HepG2 (cell line): ENCODE results near the gene PRAMEF20. TPM values are rescaled to one million over a fixed set of nuclear protein-coding genes. Genes with fewer than 3 reads are reported as not detected.
A peak's percentile ranks its signal among the peaks of the same experiment; 100 is the strongest.

ENCODE experiments used
- ATAC-seq: fragments of 200-7000 bp; cut with Tn5 transposase; 3 replicates; pipeline ENCODE4 v1.9.1; 2020; ENCODE audit warnings: mild to moderate bottlenecking, moderate library complexity
- BruUV-seq: library from RNA; stranded (reverse); fragments of 400-500 nt; replicated peaks from 2 replicates; lab custom pipeline; 2021; lab: Mats Ljungman, UMichigan
- CTCF ChIA-PET: fragments of 300-600 bp; formaldehyde crosslinking; extraction: SDS; loops from one replicate; lab custom pipeline; 2021; ENCODE audit warnings: low total read pairs, inconsistent platforms, low intra/inter-chr PET ratio; lab: Yijun Ruan, JAX
- POLR2A ChIA-PET: fragments of 350-600 bp; sonication (Branson Sonifier 250); formaldehyde crosslinking; loops from one replicate; lab custom pipeline; 2020; ENCODE audit warnings: antibody characterized with exemption, inconsistent platforms; lab: Yijun Ruan, JAX
- DNase-seq: peaks from one replicate; pipeline ENCODE4 v3.0.0-alpha.2; 2015; ENCODE audit warnings: low spot score
- FAIRE-seq: peaks from 3 replicates; lab custom pipeline; 2011; peaks lifted over from hg19 to GRCh38; lab: Jason Lieb, UNC
- H2AFZ ChIP-seq: one replicate; pipeline ENCODE4 v1.6.1; 2011; ENCODE audit warnings: low read length, inconsistent platforms
- H3K27ac ChIP-seq: fragments of 300-600 bp; 3 replicates; pipeline ENCODE4 v1.8.0; 2011; ENCODE audit warnings: mixed run types, mild to moderate bottlenecking, mixed read lengths, low read length, inconsistent platforms; ENCODE audit not compliant: insufficient read depth; ENCODE audit errors: extremely low read length
- H3K27me3 ChIP-seq, 2 experiments: fragments of 200-600 bp in 1 of 2; 2 replicates in 1 of 2; 3 replicates in 1 of 2; pipeline versions ENCODE4 v1.6.0 to v1.8.0; 2011; ENCODE audit warnings: low read length in 2 of 2, mild to moderate bottlenecking in 2 of 2, moderate library complexity in 2 of 2, inconsistent platforms in 1 of 2; ENCODE audit not compliant: insufficient read depth in 2 of 2, control insufficient read depth in 1 of 2
- H3K36me3 ChIP-seq, 2 experiments: fragments of 200-600 bp in 1 of 2; replicated peaks in 1 of 2; 2 replicates in 1 of 2; 3 replicates in 1 of 2; pipeline versions ENCODE4 v1.5.1 to v1.8.0; 2011; ENCODE audit warnings: low read length in 2 of 2, inconsistent platforms in 1 of 2; ENCODE audit not compliant: insufficient read depth in 2 of 2, control insufficient read depth in 1 of 2
- H3K4me1 ChIP-seq: 2 replicates; pipeline ENCODE4 v1.5.1; 2012; ENCODE audit warnings: low read length, inconsistent platforms; ENCODE audit not compliant: insufficient read depth
- H3K4me2 ChIP-seq: 2 replicates; pipeline ENCODE4 v1.6.0; 2011; ENCODE audit warnings: low read depth, low read length, inconsistent platforms
- H3K4me3 ChIP-seq, 3 experiments: fragments of 200-600 bp in 1 of 3; sonication (generic), shearing (Covaris generic) in 1 of 3; replicated peaks in 1 of 3; 2 replicates each; pipeline ENCODE4 v1.5.1; 2011 to 2016; ENCODE audit warnings: low read length in 3 of 3, inconsistent platforms in 2 of 3, low read depth in 2 of 3, mild to moderate bottlenecking in 2 of 3, control low read depth in 1 of 3, mixed read lengths in 1 of 3; ENCODE audit not compliant: insufficient read depth in 1 of 3
- H3K79me2 ChIP-seq: one replicate; pipeline ENCODE4 v1.6.1; 2011; ENCODE audit warnings: low read length, inconsistent platforms; ENCODE audit not compliant: insufficient read depth
- H3K9ac ChIP-seq: 2 replicates; pipeline ENCODE4 v1.6.0; 2011; ENCODE audit warnings: mild to moderate bottlenecking, low read depth, low read length, inconsistent platforms; ENCODE audit not compliant: insufficient read depth
- H3K9me3 ChIP-seq: 2 replicates; pipeline ENCODE4 v1.5.1; 2012; ENCODE audit warnings: mild to moderate bottlenecking, low read length
- H4K20me1 ChIP-seq: 2 replicates; pipeline ENCODE4 v1.6.0; 2011; ENCODE audit warnings: inconsistent platforms, mild to moderate bottlenecking, low read length, moderate library complexity; ENCODE audit not compliant: insufficient read depth
- CTCF ChIP-seq: sonication (generic); formaldehyde crosslinking; IDR thresholded peaks from 2 replicates; pipeline ENCODE4 v1.5.0; 2020; ENCODE audit warnings: mild to moderate bottlenecking, missing genetic modification reagents, moderate library complexity
- STAG1 ChIP-seq: sonication (generic); formaldehyde crosslinking; IDR thresholded peaks from 2 replicates; pipeline ENCODE4 v1.4.0; 2020; ENCODE audit warnings: missing genetic modification reagents
- XBP1 ChIP-seq: sonication (generic); formaldehyde crosslinking; IDR thresholded peaks from 2 replicates; pipeline ENCODE4 v1.5.0; 2020; ENCODE audit warnings: missing genetic modification reagents
- ZNF282 ChIP-seq: fragments of 450-650 bp; IDR thresholded peaks from 2 replicates; pipeline ENCODE4 v1.6.1; 2018; ENCODE audit not compliant: partially characterized antibody
- WGBS: methylation state at CpG from one replicate; pipeline ENCODE4 v1.1.6; 2017; ENCODE audit warnings: low lambda C conversion rate; 5-methylcytosine and 5-hydroxymethylcytosine counted together
- in situ Hi-C: cut with HindIII; loops from 2 replicates; pipeline ENCODE4 v1.10.0; 2017; ENCODE audit warnings: low pct_unique_long_range_greater_than_20kb; ENCODE audit not compliant: extremely low pct_ligation_motif_present
- intact Hi-C: fragments of 100-400 bp; cut with micrococcal nuclease; formaldehyde crosslinking; loops from one replicate; pipeline ENCODE4 v1.10.0; 2022; ENCODE audit not compliant: unreplicated experiment
- polyA plus RNA-seq, 8 experiments: library from polyadenylated mRNA; depleted of rRNA in 3 of 8; stranded (reverse) in 7 of 8; unstranded in 1 of 8; fragments of >200 nt; fragmentation: Illumina TruSeq in 4 of 8; extraction: Trizol in 4 of 8; gene quantifications; 2 replicates each; pipeline versions ENCODE4 v1.2.1 to v1.2.3, GENCODE V29; 2011 to 2016; ENCODE audit warnings: low read depth in 4 of 8, missing spikeins in 1 of 8, mixed read lengths in 1 of 8; ENCODE audit not compliant: insufficient read depth in 1 of 8
- total RNA-seq, 5 experiments: library from RNA; depleted of rRNA; stranded (reverse); fragments of >200 nt; fragmentation: Illumina TruSeq; extraction: Trizol; gene quantifications; 2 replicates each; pipeline ENCODE4 v1.2.3, GENCODE V29; 2016; ENCODE audit warnings: low read depth in 1 of 5

Gene PRAMEF20
- total and polyA plus RNA-seq, 2 of the 13 experiments (the other 11 are each of a cell fraction or from before 2014, with no cell fraction given) = not detected

DNA sequence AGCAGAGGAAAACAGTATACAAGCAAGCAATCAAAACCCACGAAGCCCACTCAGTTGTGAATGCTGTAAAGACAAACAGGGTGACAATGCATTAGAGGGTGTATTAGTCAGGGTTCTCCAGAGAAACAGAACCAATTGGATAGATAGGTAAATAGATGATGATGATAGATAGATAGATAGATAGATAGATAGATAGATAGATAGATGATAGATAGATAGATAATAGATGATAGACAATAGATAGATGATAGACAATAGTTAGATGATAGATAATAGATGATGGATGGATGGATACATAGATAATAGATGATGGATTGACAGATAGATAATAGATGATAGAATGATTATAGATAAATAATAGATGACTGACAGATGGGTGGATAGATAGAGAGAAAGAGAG lies 55.3 kb downstream of the PRAMEF20 start:
- H3K4me3 ChIP-seq = no peak overlapping the region
- no peaks in the 10 kb centered on the region for H3K9me3 ChIP-seq
- ATAC-seq = no peak
- H4K20me1 ChIP-seq = no peaks in the 10 kb centered on the region
- no peak overlapping the region for H3K9ac ChIP-seq
- no peaks in the 10 kb centered on the region for H3K4me1 ChIP-seq
- H3K79me2 ChIP-seq = no peaks in the 10 kb centered on the region
- no peak overlapping the region for H3K27ac ChIP-seq
- no peak overlapping the region for H2AFZ ChIP-seq
- BruUV-seq = no TSS peak
- no peak for FAIRE-seq
- intact Hi-C loops = no loop called here
- no peaks in the 10 kb centered on the region for H3K36me3 ChIP-seq
- H3K27me3 ChIP-seq = peaks cover 1 to 6% of the 10 kb centered on the region in 2 experiments; a peak in 3 of 5 replicates
- ChIA-PET POLR2A (no interaction called here), CTCF (no interaction called here)
- TF ChIP-seq ZNF282 = no peak
- no peak for DNase-seq
- WGBS = 3% methylated on average over 1 of the region's 1 CpG
- H3K4me2 ChIP-seq = no peak overlapping the region
- in situ Hi-C loops = no loop called here

- ChIA-PET POLR2A (no interaction called here), CTCF (no interaction called here)
- ATAC-seq = peak; percentile 79
- Histone ChIP-seq H3K27ac (no peak overlapping the region), H3K4me2 (no peak overlapping the region), H4K20me1 (no peaks in the 10 kb centered on the region)
- TF ChIP-seq STAG1 (CRISPR knock-in tag) (0 out of 2 replicates have a peak, but pooled peaks have one; percentile 7), CTCF (peak; percentile 33), XBP1 (no peak)
- TF ChIP-seq, all 625 proteins: peak for 2
- H3K27me3 ChIP-seq = peaks cover 1 to 11% of the 10 kb centered on the region in 2 experiments; a peak in 4 of 5 replicates
- no peak overlapping the region for H3K9ac ChIP-seq
- in situ Hi-C loops = no loop called here
- WGBS = 2% methylated on average over 5 of the region's 5 CpGs
- DNase-seq (peak; percentile 38), FAIRE-seq (no peak)
- H3K36me3 ChIP-seq = no peaks in the 10 kb centered on the region
- no peaks in the 10 kb centered on the region for H3K9me3 ChIP-seq
- no peak overlapping the region for H2AFZ ChIP-seq
- no TSS peak for BruUV-seq
- H3K4me1 ChIP-seq = no peaks in the 10 kb centered on the region
- no peaks in the 10 kb centered on the region for H3K79me2 ChIP-seq
- H3K4me3 ChIP-seq = no peak overlapping the region
- intact Hi-C loops = no loop called here
These were observed 59.1 kb downstream of the PRAMEF20 start for GRCh38 chr1:13469343-13469742.

Other genes with a start within 250 kb of the PRAMEF20 start
- gene HNRNPCL4, start 244.8 kb upstream of the PRAMEF20 start, total RNA-seq (2016; rRNA removed; fragmentation: Illumina TruSeq; extraction: Trizol) = not detected in 2 replicates
- gene HNRNPCL4, start 244.8 kb upstream of the PRAMEF20 start, polyA plus RNA-seq (2011; rRNA removed) = not detected in 2 replicates
- gene PRAMEF9, start 238.6 kb upstream of the PRAMEF20 start, total RNA-seq (2016; rRNA removed; fragmentation: Illumina TruSeq; extraction: Trizol) = not detected in 2 replicates
- gene PRAMEF9, start 238.6 kb upstream of the PRAMEF20 start, polyA plus RNA-seq (2011; rRNA removed) = not detected in 2 replicates
- gene PRAMEF13, start 209.0 kb upstream of the PRAMEF20 start, total RNA-seq (2016; rRNA removed; fragmentation: Illumina TruSeq; extraction: Trizol) = not detected in 2 replicates
- not detected in 2 replicates for gene PRAMEF13, start 209.0 kb upstream of the PRAMEF20 start, polyA plus RNA-seq (2011; rRNA removed)
- gene PRAMEF18, start 184.3 kb upstream of the PRAMEF20 start, total RNA-seq (2016; rRNA removed; fragmentation: Illumina TruSeq; extraction: Trizol) = not detected in 2 replicates
- gene PRAMEF18, start 184.3 kb upstream of the PRAMEF20 start, polyA plus RNA-seq (2011; rRNA removed) = not detected in 2 replicates
- gene PRAMEF5, start 156.3 kb upstream of the PRAMEF20 start, total RNA-seq (2016; rRNA removed; fragmentation: Illumina TruSeq; extraction: Trizol) = not detected in 2 replicates
- not detected in 2 replicates for gene PRAMEF5, start 156.3 kb upstream of the PRAMEF20 start, polyA plus RNA-seq (2011; rRNA removed)
- gene PRAMEF8, start 125.3 kb upstream of the PRAMEF20 start, total RNA-seq (2016; rRNA removed; fragmentation: Illumina TruSeq; extraction: Trizol) = not detected in 2 replicates
- not detected in 2 replicates for gene PRAMEF8, start 125.3 kb upstream of the PRAMEF20 start, polyA plus RNA-seq (2011; rRNA removed)
- not detected in 2 replicates for gene PRAMEF33, start 106.9 kb upstream of the PRAMEF20 start, total RNA-seq (2016; rRNA removed; fragmentation: Illumina TruSeq; extraction: Trizol)
- not detected in 2 replicates for gene PRAMEF33, start 106.9 kb upstream of the PRAMEF20 start, polyA plus RNA-seq (2011; rRNA removed)
- not detected in 2 replicates for gene PRAMEF15, start 94.9 kb upstream of the PRAMEF20 start, total RNA-seq (2016; rRNA removed; fragmentation: Illumina TruSeq; extraction: Trizol)
- not detected in 2 replicates for gene PRAMEF15, start 94.9 kb upstream of the PRAMEF20 start, polyA plus RNA-seq (2011; rRNA removed)
- gene PRAMEF14, start 63.3 kb upstream of the PRAMEF20 start, total RNA-seq (2016; rRNA removed; fragmentation: Illumina TruSeq; extraction: Trizol) = not detected in 2 replicates
- not detected in 2 replicates for gene PRAMEF14, start 63.3 kb upstream of the PRAMEF20 start, polyA plus RNA-seq (2011; rRNA removed)
- not detected in 2 replicates for gene PRAMEF19, start 38.5 kb upstream of the PRAMEF20 start, total RNA-seq (2016; rRNA removed; fragmentation: Illumina TruSeq; extraction: Trizol)
- gene PRAMEF19, start 38.5 kb upstream of the PRAMEF20 start, polyA plus RNA-seq (2011; rRNA removed) = not detected in 2 replicates
- not detected in 2 replicates for gene PRAMEF17, start 20.8 kb upstream of the PRAMEF20 start, total RNA-seq (2016; rRNA removed; fragmentation: Illumina TruSeq; extraction: Trizol)
- not detected in 2 replicates for gene PRAMEF17, start 20.8 kb upstream of the PRAMEF20 start, polyA plus RNA-seq (2011; rRNA removed)
- not detected in 2 replicates for gene LRRC38, start 103.6 kb downstream of the PRAMEF20 start, total RNA-seq (2016; rRNA removed; fragmentation: Illumina TruSeq; extraction: Trizol)
- gene LRRC38, start 103.6 kb downstream of the PRAMEF20 start, polyA plus RNA-seq (2011; rRNA removed) = not detected in 2 replicates
- not detected in 2 replicates for gene PDPN, start 173.4 kb downstream of the PRAMEF20 start, total RNA-seq (2016; rRNA removed; fragmentation: Illumina TruSeq; extraction: Trizol)
- gene PDPN, start 173.4 kb downstream of the PRAMEF20 start, polyA plus RNA-seq (2011; rRNA removed) = not detected in 2 replicates